Keratinocyte (primary cell): ENCODE data around the gene DNAH10. TPM values are rescaled to one million over a fixed set of nuclear protein-coding genes. Genes with fewer than 3 reads are reported as not detected.

Experiments used
- DNase-seq: peaks from one replicate; pipeline ENCODE4 v3.0.0-alpha.2; 2011; ENCODE audit warnings: low read depth, missing footprints, low spot score
- FAIRE-seq: peaks from 2 replicates; lab custom pipeline; 2011; peaks lifted over from hg19 to GRCh38; lab: Jason Lieb, UNC
- H2AFZ ChIP-seq: 2 replicates; pipeline ENCODE4 v1.6.0; 2012; ENCODE audit warnings: low read length, control low read depth, inconsistent platforms; ENCODE audit not compliant: control insufficient read depth
- H3K27ac ChIP-seq: 2 replicates; pipeline ENCODE4 v1.5.1; 2011; ENCODE audit warnings: low read length; ENCODE audit not compliant: control insufficient read depth, insufficient read depth
- H3K27me3 ChIP-seq: 3 replicates; pipeline ENCODE4 v1.6.0; 2011; ENCODE audit warnings: low read length; ENCODE audit not compliant: control insufficient read depth, insufficient read depth; ENCODE audit errors: extremely low read depth
- H3K36me3 ChIP-seq, 2 experiments: 2 replicates in 1 of 2; 3 replicates in 1 of 2; pipeline ENCODE4 v1.5.1; 2011; ENCODE audit warnings: low read length in 2 of 2, mild to moderate bottlenecking in 1 of 2; ENCODE audit not compliant: control insufficient read depth in 2 of 2, insufficient read depth in 2 of 2; ENCODE audit errors: extremely low read depth in 1 of 2
- H3K4me1 ChIP-seq: 3 replicates; pipeline ENCODE4 v1.5.1; 2011; ENCODE audit warnings: low read length; ENCODE audit not compliant: control insufficient read depth, insufficient read depth; ENCODE audit errors: extremely low read depth
- H3K4me2 ChIP-seq: 3 replicates; pipeline ENCODE4 v1.6.0; 2011; ENCODE audit warnings: low read depth, low read length; ENCODE audit not compliant: control insufficient read depth, insufficient read depth; ENCODE audit errors: extremely low read depth
- H3K4me3 ChIP-seq, 3 experiments: fragments of 200-600 bp in 1 of 3; sonication (generic) in 1 of 3; 2 replicates in 2 of 3; 3 replicates in 1 of 3; pipeline ENCODE4 v1.5.1; 2011 to 2016; ENCODE audit warnings: low read length in 3 of 3, mild to moderate bottlenecking in 3 of 3, control low read depth in 2 of 3, inconsistent platforms in 1 of 3, low read depth in 1 of 3, mixed read lengths in 1 of 3, mixed run types in 1 of 3, moderate library complexity in 1 of 3; ENCODE audit not compliant: control insufficient read depth in 2 of 3, insufficient read depth in 2 of 3; ENCODE audit errors: extremely low read depth in 1 of 3
- H3K79me2 ChIP-seq: 2 replicates; pipeline ENCODE4 v1.6.0; 2012; ENCODE audit warnings: low read length; ENCODE audit not compliant: control insufficient read depth, insufficient read depth
- H3K9ac ChIP-seq: 3 replicates; pipeline ENCODE4 v1.6.0; 2011; ENCODE audit warnings: low read length; ENCODE audit not compliant: control insufficient read depth, insufficient read depth; ENCODE audit errors: extremely low read depth
- H3K9me1 ChIP-seq: 3 replicates; pipeline ENCODE4 v1.6.0; 2011; ENCODE audit warnings: low read length; ENCODE audit not compliant: control insufficient read depth, insufficient read depth; ENCODE audit errors: extremely low read depth
- H3K9me3 ChIP-seq: 2 replicates; pipeline ENCODE4 v1.5.1; 2012; ENCODE audit warnings: low read depth, low read length; ENCODE audit not compliant: control insufficient read depth
- H4K20me1 ChIP-seq: 3 replicates; pipeline ENCODE4 v1.6.0; 2011; ENCODE audit warnings: low read length; ENCODE audit not compliant: control insufficient read depth, insufficient read depth; ENCODE audit errors: extremely low read depth
- EZH2 ChIP-seq: IDR thresholded peaks from one replicate; pipeline ENCODE4 v1.6.1; 2012; ENCODE audit warnings: inconsistent platforms, mild to moderate bottlenecking, low read length, moderate library complexity
- dilution Hi-C: fragments of 300-500 bp; cut with MboI; formaldehyde crosslinking; loops from one replicate; pipeline ENCODE4 v1.7.0; 2020; ENCODE audit warnings: low sequenced_read_pairs; ENCODE audit not compliant: extremely low pct_ligation_motif_present
- polyA plus RNA-seq, 5 experiments: library from polyadenylated mRNA; depleted of rRNA in 3 of 5; stranded (reverse) in 3 of 5; stranded (forward) in 1 of 5; unstranded in 1 of 5; fragments of >200 nt; gene quantifications; 1 replicate in 1 of 5; 2 replicates in 3 of 5; 3 replicates in 1 of 5; pipeline versions ENCODE4 v1.2.1 to v1.2.3, GENCODE V29; 2011 to 2012; ENCODE audit warnings: missing spikeins in 2 of 5, low read depth in 1 of 5, low replicate concordance in 1 of 5
- TF ChIP-seq, protein P1 (sequence below), 3 experiments: IDR thresholded peaks in 1 of 3; conservative IDR thresholded peaks in 1 of 3; optimal IDR thresholded peaks in 1 of 3; 2 replicates in 2 of 3; 3 replicates in 1 of 3; pipeline versions ENCODE3 to v1.5.1; 2011; ENCODE audit warnings: low read length in 3 of 3, mild to moderate bottlenecking in 3 of 3, moderate library complexity in 2 of 3, control low read depth in 1 of 3, inconsistent platforms in 1 of 3; ENCODE audit not compliant: insufficient read depth in 2 of 3; ENCODE audit errors: extremely low read depth in 1 of 3

Gene DNAH10
- polyA plus RNA-seq, 1 donor (not counting 4 experiments of a cell fraction or from before 2014, with no cell fraction given): 0.08 TPM

DNA sequence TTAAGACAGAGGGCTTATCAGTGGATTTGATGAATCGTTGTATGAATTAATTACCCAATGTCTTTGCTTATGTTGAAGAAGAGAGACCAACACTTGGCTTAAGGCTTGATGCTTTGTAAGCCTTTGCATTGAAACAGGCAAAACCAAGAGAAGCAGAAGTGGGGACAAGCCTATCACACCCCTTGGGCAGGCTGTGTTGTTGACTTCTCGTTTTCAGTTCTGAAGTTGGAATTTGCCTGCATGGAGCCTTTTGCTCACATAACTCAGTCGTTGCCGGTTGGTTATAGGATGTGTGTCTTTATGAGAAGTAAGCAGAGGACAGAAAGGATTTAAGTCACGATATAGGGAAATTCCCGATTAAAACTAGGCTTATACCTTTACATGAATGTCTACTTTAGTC is 115.9 kb downstream of the DNAH10 start:
- Histone ChIP-seq H3K27me3 (peaks cover 3% of the 10 kb centered on the region), H3K4me1 (no peaks in the 10 kb centered on the region), H3K36me3 (no peaks in the 10 kb centered on the region), H3K9me1 (no peaks in the 10 kb centered on the region), H3K79me2 (no peaks in the 10 kb centered on the region), H3K9ac (no peak overlapping the region), H3K9me3 (no peaks in the 10 kb centered on the region), H4K20me1 (no peaks in the 10 kb centered on the region), H3K4me3 (no peak overlapping the region), H3K27ac (no peak overlapping the region), H3K4me2 (no peak overlapping the region), H2AFZ (no peak overlapping the region)
- FAIRE-seq (no peak), DNase-seq (no peak)
- dilution Hi-C loops: no loop called here
- TF ChIP-seq, protein P1, sequence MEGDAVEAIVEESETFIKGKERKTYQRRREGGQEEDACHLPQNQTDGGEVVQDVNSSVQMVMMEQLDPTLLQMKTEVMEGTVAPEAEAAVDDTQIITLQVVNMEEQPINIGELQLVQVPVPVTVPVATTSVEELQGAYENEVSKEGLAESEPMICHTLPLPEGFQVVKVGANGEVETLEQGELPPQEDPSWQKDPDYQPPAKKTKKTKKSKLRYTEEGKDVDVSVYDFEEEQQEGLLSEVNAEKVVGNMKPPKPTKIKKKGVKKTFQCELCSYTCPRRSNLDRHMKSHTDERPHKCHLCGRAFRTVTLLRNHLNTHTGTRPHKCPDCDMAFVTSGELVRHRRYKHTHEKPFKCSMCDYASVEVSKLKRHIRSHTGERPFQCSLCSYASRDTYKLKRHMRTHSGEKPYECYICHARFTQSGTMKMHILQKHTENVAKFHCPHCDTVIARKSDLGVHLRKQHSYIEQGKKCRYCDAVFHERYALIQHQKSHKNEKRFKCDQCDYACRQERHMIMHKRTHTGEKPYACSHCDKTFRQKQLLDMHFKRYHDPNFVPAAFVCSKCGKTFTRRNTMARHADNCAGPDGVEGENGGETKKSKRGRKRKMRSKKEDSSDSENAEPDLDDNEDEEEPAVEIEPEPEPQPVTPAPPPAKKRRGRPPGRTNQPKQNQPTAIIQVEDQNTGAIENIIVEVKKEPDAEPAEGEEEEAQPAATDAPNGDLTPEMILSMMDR (optimal IDR thresholded peaks at IDR 0.05 in 1 of 3, IDR thresholded peaks at IDR 0.05 in 1 of 3, conservative IDR thresholded peaks at IDR 0.05 in 1 of 3; ENCODE audit: extremely low read depth in 1 of 3, insufficient read depth in 2 of 3, low read length in 3 of 3): no peak
- no peak for TF ChIP-seq EZH2

DNA sequence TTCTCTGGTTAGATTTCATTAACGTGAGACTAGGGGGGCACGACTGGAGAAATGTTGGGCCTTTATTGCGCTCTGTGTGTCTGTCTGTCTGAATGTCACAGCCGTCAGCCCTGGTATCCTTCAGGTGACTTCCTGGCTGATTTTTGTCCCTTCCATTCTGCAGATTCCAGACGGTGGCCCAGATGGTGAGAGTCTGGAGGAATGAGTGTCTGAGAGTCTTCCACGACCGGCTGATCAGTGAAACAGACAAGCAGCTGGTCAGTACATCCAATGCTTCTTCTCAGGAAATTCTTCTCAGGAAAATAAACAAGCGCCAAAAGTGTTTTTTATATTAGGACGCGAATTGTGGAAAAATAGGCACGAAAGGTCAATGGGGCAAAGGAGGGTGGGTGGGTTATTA is 117.0 kb downstream of the DNAH10 start:
- Histone ChIP-seq H3K9me3 (no peaks in the 10 kb centered on the region), H2AFZ (no peak overlapping the region), H3K4me2 (no peak overlapping the region), H4K20me1 (no peaks in the 10 kb centered on the region), H3K36me3 (no peaks in the 10 kb centered on the region), H3K4me3 (no peak overlapping the region), H3K27ac (no peak overlapping the region), H3K9me1 (no peaks in the 10 kb centered on the region), H3K4me1 (no peaks in the 10 kb centered on the region), H3K79me2 (no peaks in the 10 kb centered on the region), H3K9ac (no peak overlapping the region), H3K27me3 (no peaks in the 10 kb centered on the region)
- TF ChIP-seq, protein P1 (optimal IDR thresholded peaks at IDR 0.05 in 1 of 3, IDR thresholded peaks at IDR 0.05 in 1 of 3, conservative IDR thresholded peaks at IDR 0.05 in 1 of 3; ENCODE audit: extremely low read depth in 1 of 3, insufficient read depth in 2 of 3, low read length in 3 of 3): no peak
- TF ChIP-seq EZH2: no peak
- dilution Hi-C loops: no loop called here
- DNase-seq: no peak
- no peak for FAIRE-seq
